Measurements from ENCODE around the gene HSD17B14.
"Not testable (repeated sequence)": the region's sequence is repeated elsewhere in the genome, so short reads cannot be mapped to it uniquely, and the experiment has no call there.

The HSD17B14 gene

GRCh38 chr19:48770266-48770665 is 66.0 kb downstream of the HSD17B14 start:
- Histone ChIP-seq H3K4me1 (ENCODE audit: insufficient read depth, low read length) (no peaks in the 10 kb centered on the region), H3K4me3 (ENCODE audit: low read length) (no peak overlapping the region), H3K36me3 (ENCODE audit: insufficient read depth, low read length) (no peaks in the 10 kb centered on the region), H3K9me3 (ENCODE audit: low read length) (no peaks in the 10 kb centered on the region), H3K27me3 (ENCODE audit: insufficient read depth, low read length) (peaks cover 3% of the 10 kb centered on the region), H2AFZ (ENCODE audit: low read depth, low read length) (no peak overlapping the region)

GRCh38 chr19:48768994-48769713 is 67.1 kb downstream of the HSD17B14 start:
- Histone ChIP-seq H3K27me3 (ENCODE audit: insufficient read depth, low read length) (peaks cover 3% of the 10 kb centered on the region), H3K4me1 (ENCODE audit: insufficient read depth, low read length) (no peaks in the 10 kb centered on the region), H2AFZ (ENCODE audit: low read depth, low read length) (no peak overlapping the region), H3K4me3 (ENCODE audit: low read length) (no peak overlapping the region), H3K9me3 (ENCODE audit: low read length) (no peaks in the 10 kb centered on the region), H3K36me3 (ENCODE audit: insufficient read depth, low read length) (no peaks in the 10 kb centered on the region)

- not testable (repeated sequence) for H3K27me3 ChIP-seq (ENCODE audit: insufficient read depth, low read length); H3K36me3 ChIP-seq (ENCODE audit: insufficient read depth, low read length); H3K4me3 ChIP-seq (ENCODE audit: low read length); H2AFZ ChIP-seq (ENCODE audit: low read depth, low read length); H3K4me1 ChIP-seq (ENCODE audit: insufficient read depth, low read length); H3K9me3 ChIP-seq (ENCODE audit: low read length)
Measured at GRCh38 chr19:48768171-48768753, 68.0 kb downstream of the HSD17B14 start.

- not testable (repeated sequence) for H3K36me3 ChIP-seq (ENCODE audit: insufficient read depth, low read length); H2AFZ ChIP-seq (ENCODE audit: low read depth, low read length); H3K4me1 ChIP-seq (ENCODE audit: insufficient read depth, low read length); H3K4me3 ChIP-seq (ENCODE audit: low read length); H3K9me3 ChIP-seq (ENCODE audit: low read length)
- H3K27me3 ChIP-seq (ENCODE audit: insufficient read depth, low read length) = peaks cover 14% of the 10 kb centered on the region
Measured at GRCh38 chr19:48765816-48766215, 70.5 kb downstream of the HSD17B14 start.

Measured in neuron (in vitro differentiated cells).